GM18868 (cell line): ENCODE measurements around the gene ANKFN1.

Experiments used
- ATAC-seq: cut with Tn5 transposase; IDR thresholded peaks from one replicate; pipeline ENCODE4 v1.9.1; 2021; ENCODE audit warnings: mild to moderate bottlenecking, moderate library complexity; ENCODE audit not compliant: unreplicated experiment

The ANKFN1 gene

DNA sequence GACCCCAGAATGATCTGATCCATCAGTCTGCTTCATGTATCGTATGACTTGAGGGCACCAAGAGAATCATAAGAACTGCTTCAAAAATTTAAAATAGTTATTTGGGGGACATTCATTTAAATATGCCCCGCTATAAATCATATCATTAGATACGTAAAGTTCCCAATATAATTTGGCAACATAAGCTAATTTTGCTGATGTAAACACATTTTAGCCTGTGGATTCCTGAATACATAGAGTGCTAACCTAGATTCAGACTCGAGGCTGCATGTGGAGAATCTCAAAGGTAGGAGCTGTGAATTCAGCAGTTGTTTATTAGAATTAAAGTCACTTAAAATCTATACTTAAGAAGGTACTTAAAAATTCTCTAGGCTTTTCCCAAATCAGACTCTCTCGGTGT, 24.9 kb downstream of the ANKFN1 start:
- no peak for ATAC-seq

DNA sequence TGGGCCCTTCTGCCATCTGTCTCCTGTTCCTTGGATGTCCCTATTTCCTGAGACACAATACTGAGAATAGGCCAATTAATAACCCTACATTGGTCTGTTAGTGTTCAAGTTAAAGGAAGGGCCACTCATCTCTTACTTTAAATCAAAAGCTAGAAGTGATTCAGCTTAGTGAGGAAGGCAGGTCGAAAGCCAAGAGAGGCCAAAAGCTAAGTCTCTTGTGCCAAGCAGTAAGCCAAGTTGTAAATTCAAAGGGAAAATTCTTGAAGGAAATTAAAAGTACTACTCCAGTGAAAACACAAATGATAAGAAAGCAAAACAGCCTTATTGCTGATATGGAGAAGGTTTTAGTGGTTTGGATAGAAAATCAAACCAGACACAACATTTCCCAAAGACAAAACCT, 28.8 kb downstream of the ANKFN1 start:
- no peak for ATAC-seq

DNA sequence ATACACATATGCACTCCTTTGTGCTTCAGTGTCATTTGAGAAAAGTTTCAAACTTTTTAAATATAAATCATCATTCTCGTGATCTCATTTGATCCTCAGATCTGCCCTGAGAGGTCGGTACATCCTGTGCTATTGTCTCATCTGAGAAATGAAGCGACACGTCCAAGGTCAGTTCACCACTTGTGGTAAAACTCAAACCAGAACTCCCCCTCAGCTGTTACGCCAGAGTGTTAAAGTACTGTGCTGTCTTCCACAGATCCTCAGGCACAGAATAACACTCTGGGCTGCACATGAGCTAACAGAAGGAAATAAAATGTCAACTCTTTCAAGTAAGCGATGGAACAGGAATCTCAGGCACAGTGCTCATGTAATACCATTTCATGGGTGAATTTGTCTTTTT, 31.4 kb downstream of the ANKFN1 start:
- no peak for ATAC-seq

DNA sequence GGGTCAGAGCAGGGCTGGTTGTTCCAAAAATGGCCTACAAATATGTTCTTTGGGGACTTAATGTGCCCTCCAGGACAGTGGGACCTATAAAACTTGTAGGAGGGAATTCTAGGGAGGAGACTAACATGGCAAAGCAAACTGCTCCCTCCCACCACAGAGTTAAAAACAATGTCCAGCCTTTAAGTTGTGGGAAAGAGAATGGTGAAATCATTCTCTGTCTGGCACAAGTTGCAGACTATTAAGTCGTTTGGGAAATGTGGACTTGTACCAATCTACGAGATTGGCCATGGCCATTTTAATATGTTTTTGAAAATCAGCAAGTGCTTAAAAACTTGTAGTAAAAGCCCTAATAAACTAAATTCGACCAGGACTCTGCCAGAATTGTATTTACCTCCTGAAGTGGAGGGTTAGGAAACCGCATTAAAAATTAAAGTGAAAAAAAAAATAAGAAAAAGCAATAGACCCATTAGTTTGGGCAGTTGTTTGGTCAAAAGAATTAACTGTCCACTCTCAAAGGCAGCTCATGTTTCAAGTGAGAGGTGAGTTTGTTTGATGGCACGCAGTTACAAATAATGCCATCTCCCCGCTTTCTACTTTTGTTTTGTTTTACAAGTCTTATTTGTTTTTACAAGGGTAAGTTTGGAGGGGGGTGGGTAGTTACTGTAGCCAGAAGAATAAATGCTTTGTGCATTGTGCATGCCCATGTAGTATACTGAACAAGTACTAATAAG, 32.4 kb downstream of the ANKFN1 start:
- ATAC-seq: no peak

DNA sequence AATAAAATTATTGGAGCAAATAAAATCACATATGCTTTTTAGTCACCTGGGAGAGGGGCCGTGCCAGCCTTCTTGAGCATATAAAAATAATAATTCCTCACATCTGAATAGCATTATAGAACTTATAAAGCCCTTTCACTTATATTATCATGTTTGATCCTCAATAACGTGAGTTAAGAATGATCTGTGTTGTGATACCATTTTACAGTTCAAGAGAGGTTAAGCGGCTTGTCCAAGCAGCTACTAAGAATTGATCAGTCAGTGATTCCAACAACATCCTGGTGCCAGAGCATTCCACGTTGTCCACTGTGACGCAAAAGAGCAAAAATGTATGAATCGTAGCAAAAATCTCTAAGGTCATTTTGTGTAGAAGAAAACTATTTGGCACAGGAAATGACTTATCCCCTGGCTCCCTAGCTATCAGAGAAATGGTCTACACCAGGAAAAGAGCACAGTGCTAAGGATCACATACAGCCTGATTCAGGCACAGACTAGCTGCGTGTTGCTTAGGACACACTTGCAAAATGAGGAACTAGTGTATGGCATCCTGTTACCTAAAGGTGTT, 33.0 kb downstream of the ANKFN1 start:
- no peak for ATAC-seq

DNA sequence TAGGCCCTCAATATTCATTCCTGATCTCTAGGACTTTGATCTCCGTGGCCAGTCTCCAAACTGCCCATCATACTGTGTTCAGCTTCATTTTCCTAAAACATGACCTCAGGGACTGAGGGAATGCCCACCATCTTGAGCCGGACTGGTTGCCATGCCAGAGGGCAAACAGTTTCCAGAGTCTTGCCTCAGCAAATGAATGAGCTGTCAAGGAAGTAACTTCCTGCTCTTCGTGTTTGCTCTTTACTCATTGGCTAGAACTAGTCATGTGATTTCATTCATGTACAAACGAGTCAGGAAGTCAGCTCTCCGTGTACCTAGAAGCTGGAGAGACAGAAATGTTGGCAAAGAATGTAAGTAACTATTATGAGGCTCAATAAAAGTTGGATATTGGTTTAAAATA, 50.2 kb downstream of the ANKFN1 start:
- no peak for ATAC-seq

DNA sequence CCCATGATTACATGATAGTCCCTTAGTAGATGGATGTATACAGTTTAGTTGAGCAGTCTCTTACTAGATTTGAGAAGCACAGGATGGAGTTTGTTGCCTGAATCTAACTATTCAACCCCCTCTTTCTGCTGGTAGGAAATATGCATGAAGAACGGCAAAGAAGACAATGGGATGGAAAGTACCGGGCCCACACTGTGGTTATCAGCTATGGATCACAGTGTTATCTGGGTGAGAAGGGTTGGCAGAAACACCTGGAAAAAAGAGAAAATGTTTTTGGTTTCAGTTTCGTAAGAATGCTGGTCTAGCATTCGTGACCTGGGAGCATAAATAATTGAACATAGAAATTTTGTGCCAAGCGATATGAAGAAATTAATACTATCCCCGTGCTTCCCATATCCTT, 53.1 kb downstream of the ANKFN1 start:
- no peak for ATAC-seq

DNA sequence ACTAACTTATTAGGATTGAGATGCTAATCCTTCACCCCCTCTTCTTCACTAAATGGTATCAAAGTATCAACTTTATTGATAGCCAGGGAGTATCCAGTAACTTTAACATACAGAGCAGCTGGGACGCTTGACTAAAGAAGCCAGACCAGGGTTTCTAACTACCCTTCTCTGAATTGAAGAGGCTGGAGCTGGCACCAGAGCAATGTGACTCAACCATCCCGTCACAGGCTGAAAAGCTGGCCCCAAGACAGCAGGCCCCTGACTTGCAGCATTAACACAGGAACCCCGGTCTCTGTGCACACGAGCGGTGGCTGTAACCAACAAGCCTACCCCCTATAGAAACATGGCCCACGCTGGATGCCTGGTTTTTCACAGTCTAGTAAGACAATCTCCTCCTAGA, 59.8 kb downstream of the ANKFN1 start:
- ATAC-seq: no peak

DNA sequence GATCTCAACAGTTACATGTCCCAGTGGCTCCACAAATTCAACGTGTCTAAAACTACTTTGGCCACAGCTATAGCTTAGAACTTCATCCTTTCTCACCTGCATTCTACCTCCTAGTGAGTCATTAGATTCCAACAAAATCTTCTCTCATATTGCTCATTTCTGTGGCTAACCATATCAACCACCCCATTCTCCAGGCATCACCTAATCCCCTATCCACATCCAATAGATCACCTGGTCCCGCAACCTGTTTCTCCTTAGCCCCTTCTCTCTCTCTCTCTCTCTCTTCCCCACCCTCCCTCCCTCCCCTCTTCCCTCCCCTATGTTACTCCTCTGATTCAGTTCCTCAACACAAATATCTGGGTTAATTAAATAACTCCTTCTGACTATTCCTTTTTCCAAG, 64.6 kb downstream of the ANKFN1 start:
- ATAC-seq: no peak

DNA sequence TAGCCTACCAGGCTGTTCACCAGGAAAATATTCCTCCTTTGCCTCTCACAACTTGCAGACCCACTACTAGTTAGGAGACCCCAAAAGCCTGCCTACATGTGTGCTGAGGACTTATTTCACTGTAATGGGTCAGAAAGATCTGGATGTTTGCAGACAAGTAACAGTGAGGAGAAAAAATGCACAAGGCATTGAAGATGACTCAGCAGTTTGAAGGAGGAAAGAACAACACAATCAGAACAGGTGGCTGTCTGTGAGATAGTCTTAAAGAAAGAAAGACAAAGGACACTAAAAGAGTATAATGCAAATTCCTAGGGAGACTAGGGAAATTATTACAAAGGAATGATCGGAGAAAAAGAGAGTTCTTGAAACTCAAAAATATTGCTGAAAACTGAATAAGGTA, 69.0 kb downstream of the ANKFN1 start:
- ATAC-seq: no peak

DNA sequence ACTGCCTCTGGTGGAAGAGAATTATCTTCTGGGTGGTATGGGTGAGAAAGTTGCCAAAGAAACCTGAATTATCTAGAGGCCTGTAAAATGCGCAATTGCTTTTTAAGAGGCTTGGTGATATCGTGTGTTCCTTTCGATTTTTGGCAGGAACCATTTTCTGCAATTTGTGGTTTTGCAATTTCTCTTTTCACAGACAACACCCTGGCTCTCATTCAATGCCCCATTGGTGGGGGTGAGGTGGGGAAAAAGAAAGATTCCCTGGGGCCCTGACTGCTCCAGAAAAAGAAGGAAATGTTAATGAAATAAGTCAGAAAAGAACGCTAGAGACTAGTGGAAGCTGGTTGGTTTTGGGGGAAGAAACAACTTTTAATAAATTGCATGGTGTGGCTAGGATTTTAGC, 77.4 kb downstream of the ANKFN1 start:
- no peak for ATAC-seq

DNA sequence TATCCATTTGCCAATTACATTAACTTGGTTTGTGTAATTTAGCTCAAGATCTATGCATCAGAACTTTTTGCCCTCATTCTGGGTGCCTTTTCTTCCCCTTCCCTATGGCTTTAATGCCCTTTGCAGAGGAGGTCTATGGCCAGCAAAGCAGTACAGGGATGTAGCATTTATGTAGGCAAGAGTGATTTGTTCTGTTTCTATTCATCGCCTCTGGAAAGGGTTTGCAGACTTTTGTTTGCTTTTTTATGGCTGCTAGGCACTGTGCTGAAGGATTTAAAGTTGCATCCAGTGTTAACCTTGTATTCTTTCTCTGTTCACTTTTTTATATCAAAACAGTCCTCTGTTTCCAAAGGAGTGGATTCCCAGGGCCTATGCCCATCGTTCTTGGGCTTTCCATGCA, 78.0 kb downstream of the ANKFN1 start:
- ATAC-seq: no peak

DNA sequence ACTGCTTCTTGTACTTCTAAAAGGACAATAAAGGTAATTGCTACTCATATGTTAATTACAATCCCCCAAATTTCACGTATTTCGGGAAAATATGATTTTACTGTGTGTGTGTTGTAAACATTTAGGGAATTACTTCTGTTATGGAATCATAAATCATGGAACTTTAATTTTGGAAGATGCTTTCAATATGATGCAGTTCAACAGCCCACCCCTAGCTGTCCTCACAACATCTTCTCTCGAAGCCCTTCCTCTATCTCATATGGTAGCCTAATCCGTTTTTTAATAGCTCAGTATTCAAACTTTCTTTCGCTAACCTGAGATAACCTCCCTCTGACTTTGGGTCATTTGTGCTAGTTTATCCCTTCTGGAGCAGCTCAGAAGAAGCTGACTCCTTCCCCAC, 78.4 kb downstream of the ANKFN1 start:
- ATAC-seq: no peak

DNA sequence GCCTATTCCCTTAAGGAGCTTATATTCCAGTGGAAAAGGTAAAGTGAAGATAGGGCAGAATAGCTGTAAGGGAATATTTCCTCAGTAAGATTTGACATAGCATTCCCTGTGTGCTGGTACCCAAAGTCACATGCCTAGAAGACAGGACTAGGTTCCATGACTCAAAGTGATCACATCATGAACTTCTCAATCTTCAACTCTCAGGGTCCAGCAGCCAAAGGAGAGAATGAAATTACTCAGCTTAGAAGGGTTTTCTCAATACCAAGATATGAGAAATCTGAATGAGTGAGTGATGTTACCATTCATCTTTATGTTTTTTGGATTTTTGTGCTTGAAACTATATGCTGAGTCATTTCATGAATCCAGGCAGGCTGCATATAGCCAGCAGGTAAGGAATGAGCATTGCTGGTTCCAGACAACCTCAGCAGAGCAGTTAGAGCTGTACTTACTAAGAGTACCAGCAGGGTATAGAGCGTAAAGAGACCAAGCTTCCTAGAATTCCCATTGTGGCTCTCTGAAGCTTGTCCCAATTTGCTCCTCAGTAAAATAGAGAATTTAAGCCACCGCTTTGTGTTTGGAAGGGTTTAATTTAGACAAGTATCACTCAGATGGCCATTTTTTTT, 91.1 kb downstream of the ANKFN1 start:
- ATAC-seq: no peak

DNA sequence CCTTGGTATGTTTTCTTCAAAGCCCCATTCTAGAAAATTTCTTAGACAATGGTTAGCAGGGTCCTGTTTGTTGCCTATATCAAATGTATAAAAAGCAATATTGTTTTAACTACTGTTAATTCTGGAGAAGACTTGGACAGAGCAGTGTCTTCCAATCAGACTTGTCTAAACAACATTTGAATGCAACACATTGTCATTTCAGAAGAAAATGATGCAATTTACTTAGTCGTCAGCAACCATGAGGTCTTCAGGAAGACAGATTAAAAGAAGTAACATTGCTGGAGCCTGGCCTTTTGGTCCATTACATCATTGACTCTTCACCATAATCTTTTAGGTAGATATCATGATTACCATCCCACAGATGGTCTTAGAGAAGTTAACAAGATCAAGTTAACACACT, 94.5 kb downstream of the ANKFN1 start:
- no peak for ATAC-seq

DNA sequence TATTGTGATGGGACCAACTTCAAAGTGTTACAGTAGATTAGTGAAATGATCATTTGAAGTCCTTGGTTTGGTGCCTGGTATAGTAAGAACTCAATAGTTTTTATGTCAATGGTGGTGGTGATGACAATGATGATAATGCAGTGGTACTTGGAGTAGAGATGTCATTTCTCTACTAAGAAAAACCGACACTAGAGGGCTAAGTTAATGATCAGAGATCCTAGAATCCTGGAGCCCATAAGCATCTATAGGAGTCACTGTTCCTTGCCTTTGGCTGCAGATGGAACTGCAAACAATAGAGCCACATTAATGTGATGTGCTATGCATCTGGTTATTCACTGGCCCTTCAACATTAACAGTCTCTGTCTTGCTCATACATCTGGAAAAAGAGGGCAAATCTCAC, 103.8 kb downstream of the ANKFN1 start:
- no peak for ATAC-seq

DNA sequence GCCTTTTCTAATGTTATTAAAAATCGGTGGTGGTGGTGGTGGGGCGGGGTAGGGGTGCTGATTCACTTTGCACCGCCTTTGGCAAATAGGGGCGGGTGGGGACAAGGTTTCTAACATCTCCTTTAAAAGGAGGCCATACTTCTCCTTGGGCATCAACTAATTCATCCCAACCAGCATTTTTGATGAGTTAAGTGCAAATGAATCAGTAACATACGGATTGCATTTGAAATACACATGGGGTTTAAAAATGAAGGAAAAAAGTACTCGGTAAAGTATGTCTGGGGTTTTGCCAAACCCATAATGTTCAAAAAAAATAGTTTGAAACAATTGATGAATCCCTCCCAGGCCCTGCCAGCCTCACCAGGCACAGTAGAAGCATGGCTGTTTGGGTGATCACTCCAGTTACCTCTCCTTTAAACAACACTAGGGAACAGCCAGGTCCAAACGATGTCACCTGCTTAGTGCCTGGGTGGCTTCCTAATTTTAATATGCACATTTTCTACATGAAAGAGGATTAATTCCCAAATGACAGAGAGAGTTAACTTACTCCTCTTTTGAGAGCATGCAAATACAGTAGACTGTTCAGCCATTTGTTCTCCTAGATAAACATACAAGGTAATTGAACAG, 107.2 kb downstream of the ANKFN1 start:
- ATAC-seq: no peak

DNA sequence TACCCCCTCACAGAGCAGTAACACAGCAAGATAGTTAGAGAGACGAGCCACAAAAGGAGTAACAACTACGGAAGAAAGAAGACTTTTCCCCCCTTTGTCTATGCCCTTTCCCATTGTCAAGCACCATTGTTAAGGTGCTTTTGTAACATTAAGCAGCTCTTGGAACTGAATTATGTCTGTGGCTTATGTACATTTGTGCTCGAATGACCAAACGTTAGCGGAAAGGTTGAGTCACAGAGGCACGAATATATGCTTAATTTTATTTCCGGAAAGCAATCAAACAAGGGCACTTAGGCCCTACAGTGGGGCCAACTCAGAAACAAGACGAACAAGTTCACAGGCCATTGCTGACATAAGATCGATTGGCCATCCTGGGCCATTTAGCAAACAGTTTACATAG, 109.5 kb downstream of the ANKFN1 start:
- no peak for ATAC-seq

DNA sequence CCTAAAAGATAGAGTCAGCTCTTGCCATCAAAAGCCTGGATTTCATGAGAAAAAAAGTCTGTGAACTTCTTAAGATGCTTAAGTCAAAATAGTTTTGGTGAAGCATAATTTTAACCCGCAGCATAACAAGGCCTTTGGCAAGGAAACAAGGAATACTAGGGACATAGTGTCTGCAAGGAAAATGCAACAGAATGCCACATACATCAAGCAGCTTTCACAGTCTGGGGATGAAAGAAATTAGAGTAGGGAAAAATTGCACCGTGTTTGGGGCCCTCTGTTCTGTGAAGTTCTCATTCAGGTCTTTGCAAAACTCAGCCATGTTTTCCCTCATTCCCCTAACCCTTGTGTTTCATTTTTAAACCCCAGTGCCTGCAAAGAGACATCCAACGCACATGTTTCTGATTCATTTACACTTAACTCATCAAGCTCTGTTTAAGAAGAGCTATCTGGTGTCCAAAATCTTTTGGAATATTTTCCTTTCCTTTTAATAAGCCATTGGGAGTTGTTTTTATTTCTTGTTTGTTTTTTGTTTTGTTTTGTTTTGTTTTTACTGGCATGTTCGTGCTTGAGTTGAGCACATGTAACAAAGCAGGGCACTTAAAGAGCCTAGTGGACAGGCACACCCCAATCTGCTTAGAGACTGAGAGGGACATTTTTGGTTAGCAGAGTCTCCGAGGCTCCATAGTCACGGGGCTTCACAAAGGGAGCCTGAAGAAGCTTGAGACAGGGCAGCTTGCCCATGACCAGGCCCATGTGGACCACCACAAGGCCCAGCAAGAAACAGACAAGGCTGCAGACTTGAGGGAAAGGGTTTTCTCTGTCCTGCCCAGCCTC, 116.5 kb downstream of the ANKFN1 start:
- ATAC-seq: no peak

DNA sequence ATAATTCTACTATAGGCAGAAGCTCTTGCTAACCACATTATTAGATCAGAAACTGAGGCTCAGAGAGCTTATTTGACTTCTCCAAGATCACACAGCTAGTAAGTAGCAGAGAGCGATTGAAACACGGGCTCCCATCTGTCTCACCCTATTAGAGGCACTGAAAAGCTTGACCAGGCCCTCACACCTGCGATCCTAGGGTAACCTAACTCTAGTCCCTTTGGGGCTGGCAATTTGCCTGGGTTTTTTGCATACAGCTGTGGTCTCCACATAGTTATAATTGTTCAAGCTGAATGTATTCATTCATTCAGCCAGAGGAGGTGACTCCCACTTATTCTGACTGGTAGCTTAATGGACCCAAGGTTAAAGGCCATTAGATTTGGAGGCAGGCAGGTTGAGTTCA, 121.2 kb downstream of the ANKFN1 start:
- no peak for ATAC-seq

DNA sequence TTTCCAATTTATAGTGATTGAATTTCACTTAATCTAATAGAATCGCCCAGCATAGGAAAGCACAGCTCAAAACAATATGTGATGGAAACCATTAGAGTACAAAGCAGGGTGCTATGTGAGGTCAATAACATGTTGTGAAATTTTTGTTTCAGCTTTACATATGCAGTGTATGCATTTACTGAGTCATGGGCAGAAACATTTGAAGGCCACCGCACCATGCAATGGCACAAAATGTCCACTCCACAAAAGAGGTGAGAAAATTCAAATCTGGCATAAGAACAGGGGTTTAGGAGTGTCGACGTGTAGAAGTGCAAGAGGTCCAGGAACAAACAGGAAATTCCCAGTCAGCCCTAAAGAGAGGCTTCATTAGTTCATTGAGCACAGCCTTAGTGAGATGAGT, 131.2 kb downstream of the ANKFN1 start:
- no peak for ATAC-seq
